ENCODE measurements around the gene MAGEH1. TPM values are rescaled to one million over a fixed set of nuclear protein-coding genes. Genes with fewer than 3 reads are reported as not detected.
A peak's percentile ranks its signal among the peaks of the same experiment; 100 is the strongest.

MAGEH1 gene
- total RNA-seq, 1 experiment from 2014 or later, result 13.9 TPM

DNA sequence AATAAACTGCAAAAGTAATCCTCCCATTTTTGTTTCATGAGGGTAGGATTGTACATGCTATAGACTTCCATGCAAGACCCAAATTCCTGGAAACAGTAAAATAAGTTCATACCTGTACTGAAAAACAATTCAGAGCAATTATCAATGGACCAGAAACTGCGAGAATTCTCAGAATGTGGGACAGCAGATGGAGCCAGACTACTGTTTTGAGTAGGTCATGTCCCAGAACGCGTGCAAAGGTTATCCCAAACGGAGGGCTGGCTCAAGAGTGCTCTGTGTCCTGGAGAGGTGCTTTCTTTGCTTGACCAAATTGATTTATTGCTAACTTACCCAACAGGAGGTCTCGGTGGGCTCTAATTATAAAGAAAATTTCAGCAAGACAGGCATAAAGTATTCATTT, 1.7 kb upstream of the MAGEH1 start (continued):
- TF ChIP-seq, protein P1, sequence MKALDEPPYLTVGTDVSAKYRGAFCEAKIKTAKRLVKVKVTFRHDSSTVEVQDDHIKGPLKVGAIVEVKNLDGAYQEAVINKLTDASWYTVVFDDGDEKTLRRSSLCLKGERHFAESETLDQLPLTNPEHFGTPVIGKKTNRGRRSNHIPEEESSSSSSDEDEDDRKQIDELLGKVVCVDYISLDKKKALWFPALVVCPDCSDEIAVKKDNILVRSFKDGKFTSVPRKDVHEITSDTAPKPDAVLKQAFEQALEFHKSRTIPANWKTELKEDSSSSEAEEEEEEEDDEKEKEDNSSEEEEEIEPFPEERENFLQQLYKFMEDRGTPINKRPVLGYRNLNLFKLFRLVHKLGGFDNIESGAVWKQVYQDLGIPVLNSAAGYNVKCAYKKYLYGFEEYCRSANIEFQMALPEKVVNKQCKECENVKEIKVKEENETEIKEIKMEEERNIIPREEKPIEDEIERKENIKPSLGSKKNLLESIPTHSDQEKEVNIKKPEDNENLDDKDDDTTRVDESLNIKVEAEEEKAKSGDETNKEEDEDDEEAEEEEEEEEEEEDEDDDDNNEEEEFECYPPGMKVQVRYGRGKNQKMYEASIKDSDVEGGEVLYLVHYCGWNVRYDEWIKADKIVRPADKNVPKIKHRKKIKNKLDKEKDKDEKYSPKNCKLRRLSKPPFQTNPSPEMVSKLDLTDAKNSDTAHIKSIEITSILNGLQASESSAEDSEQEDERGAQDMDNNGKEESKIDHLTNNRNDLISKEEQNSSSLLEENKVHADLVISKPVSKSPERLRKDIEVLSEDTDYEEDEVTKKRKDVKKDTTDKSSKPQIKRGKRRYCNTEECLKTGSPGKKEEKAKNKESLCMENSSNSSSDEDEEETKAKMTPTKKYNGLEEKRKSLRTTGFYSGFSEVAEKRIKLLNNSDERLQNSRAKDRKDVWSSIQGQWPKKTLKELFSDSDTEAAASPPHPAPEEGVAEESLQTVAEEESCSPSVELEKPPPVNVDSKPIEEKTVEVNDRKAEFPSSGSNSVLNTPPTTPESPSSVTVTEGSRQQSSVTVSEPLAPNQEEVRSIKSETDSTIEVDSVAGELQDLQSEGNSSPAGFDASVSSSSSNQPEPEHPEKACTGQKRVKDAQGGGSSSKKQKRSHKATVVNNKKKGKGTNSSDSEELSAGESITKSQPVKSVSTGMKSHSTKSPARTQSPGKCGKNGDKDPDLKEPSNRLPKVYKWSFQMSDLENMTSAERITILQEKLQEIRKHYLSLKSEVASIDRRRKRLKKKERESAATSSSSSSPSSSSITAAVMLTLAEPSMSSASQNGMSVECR (CRISPR knock-in tag; IDR thresholded peaks at IDR 0.05; ENCODE audit: borderline replicate concordance), result no peak
- TF ChIP-seq, protein P2, sequence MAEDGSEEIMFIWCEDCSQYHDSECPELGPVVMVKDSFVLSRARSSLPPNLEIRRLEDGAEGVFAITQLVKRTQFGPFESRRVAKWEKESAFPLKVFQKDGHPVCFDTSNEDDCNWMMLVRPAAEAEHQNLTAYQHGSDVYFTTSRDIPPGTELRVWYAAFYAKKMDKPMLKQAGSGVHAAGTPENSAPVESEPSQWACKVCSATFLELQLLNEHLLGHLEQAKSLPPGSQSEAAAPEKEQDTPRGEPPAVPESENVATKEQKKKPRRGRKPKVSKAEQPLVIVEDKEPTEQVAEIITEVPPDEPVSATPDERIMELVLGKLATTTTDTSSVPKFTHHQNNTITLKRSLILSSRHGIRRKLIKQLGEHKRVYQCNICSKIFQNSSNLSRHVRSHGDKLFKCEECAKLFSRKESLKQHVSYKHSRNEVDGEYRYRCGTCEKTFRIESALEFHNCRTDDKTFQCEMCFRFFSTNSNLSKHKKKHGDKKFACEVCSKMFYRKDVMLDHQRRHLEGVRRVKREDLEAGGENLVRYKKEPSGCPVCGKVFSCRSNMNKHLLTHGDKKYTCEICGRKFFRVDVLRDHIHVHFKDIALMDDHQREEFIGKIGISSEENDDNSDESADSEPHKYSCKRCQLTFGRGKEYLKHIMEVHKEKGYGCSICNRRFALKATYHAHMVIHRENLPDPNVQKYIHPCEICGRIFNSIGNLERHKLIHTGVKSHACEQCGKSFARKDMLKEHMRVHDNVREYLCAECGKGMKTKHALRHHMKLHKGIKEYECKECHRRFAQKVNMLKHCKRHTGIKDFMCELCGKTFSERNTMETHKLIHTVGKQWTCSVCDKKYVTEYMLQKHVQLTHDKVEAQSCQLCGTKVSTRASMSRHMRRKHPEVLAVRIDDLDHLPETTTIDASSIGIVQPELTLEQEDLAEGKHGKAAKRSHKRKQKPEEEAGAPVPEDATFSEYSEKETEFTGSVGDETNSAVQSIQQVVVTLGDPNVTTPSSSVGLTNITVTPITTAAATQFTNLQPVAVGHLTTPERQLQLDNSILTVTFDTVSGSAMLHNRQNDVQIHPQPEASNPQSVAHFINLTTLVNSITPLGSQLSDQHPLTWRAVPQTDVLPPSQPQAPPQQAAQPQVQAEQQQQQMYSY (CRISPR knock-in tag; IDR thresholded peaks at IDR 0.05), result no peak
- no peak for TF ChIP-seq NR2C2 (CRISPR knock-in tag; IDR thresholded peaks at IDR 0.05)

- TF ChIP-seq TP53 (CRISPR knock-in tag; IDR thresholded peaks at IDR 0.05) (no peak), PREB (CRISPR knock-in tag; IDR thresholded peaks at IDR 0.05; ENCODE audit: borderline replicate concordance) (no peak)
- Mint-ChIP-seq H3K4me3 (no peak overlapping the region), H3K9me3 (peaks cover under 1% of the 10 kb centered on the region; the same call in 1 of the 2 replicates), H3K27ac (no peak overlapping the region), H3K4me1 (peaks cover 3% of the 10 kb centered on the region; the same call in 1 of the 2 replicates), H3K27me3 (ENCODE audit: low read depth) (peaks cover 11% of the 10 kb centered on the region), H3K36me3 (no peaks in the 10 kb centered on the region)
- CTCF ChIA-PET, result interaction anchor here (1.4 kb wide), 1 partner anchor 457 kb away, joined by 3 read pairs; no protein-coding TSS in a partner anchor
- no peak for ATAC-seq
- DNase-seq (ENCODE audit: low spot score), result no peak
- POLR2A ChIA-PET, result no interaction called here
Observed at GRCh38 chrX:55451141-55451540, 786 bp upstream of the MAGEH1 start.

DNA sequence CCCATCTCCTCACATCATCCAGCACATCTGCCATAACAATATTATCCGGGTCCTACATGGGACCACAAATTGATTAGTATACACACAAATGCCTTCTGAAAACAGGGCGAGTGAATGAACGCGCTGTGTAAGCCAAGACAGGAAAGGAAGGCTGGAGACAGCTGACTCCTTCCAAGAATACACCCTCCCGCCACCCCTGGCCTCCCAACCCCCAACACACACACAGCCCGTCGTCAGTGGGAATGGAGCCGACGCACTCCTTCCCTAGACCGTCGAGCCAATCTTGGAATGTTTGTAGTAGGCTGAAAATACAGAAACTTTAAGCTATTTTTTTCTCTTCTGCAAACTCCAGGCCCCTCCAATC, 319 bp upstream of the MAGEH1 start:
- no peak for TF ChIP-seq GABPB1 (CRISPR knock-in tag; IDR thresholded peaks at IDR 0.05)
- TF ChIP-seq KAT7 (CRISPR knock-in tag; IDR thresholded peaks at IDR 0.05; ENCODE audit: borderline replicate concordance), result no peak
- no peak for TF ChIP-seq ZNF423 (CRISPR knock-in tag; IDR thresholded peaks at IDR 0.05)
- no peak for TF ChIP-seq SP1 (CRISPR knock-in tag; conservative IDR thresholded peaks at IDR 0.05)
- TF ChIP-seq, protein P3, sequence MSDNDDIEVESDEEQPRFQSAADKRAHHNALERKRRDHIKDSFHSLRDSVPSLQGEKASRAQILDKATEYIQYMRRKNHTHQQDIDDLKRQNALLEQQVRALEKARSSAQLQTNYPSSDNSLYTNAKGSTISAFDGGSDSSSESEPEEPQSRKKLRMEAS (CRISPR knock-in tag; IDR thresholded peaks at IDR 0.05), result no peak
- TF ChIP-seq SMAD4 (CRISPR knock-in tag; IDR thresholded peaks at IDR 0.05), result no peak
- no peak for TF ChIP-seq JUN (CRISPR knock-in tag; IDR thresholded peaks at IDR 0.05)
- TF ChIP-seq NFATC4 (CRISPR knock-in tag; IDR thresholded peaks at IDR 0.05), result no peak
- no peak for TF ChIP-seq CBFB (CRISPR knock-in tag; IDR thresholded peaks at IDR 0.05; ENCODE audit: low read depth)
- no peaks in the 10 kb centered on the region for H3K36me3 Mint-ChIP-seq
- peak; percentile 5; the same call in 1 of the 2 replicates for ATAC-seq
- H3K4me1 Mint-ChIP-seq, result peaks cover 3% of the 10 kb centered on the region; the same call in 1 of the 2 replicates
- H3K4me3 Mint-ChIP-seq, result peak overlapping the region; percentile 92
- no peak overlapping the region for H3K27ac Mint-ChIP-seq
- no peak for DNase-seq (ENCODE audit: low spot score)
- H3K9me3 Mint-ChIP-seq, result no peaks in the 10 kb centered on the region
- ChIA-PET POLR2A (interaction anchor here (0.6 kb wide), 1 partner anchor 1550 kb away, joined by 7 read pairs; no protein-coding TSS in a partner anchor), CTCF (interaction anchor here (1.4 to 1.5 kb wide), 2 partner anchors 37 to 456 kb away, joined by 3 to 6 read pairs; no protein-coding TSS in a partner anchor)
- peaks cover 7% of the 10 kb centered on the region; the same call in 1 of the 2 replicates for H3K27me3 Mint-ChIP-seq (ENCODE audit: low read depth)
